Fibroblast of mammary gland (primary cell): ENCODE measurements around the gene CMIP.

Source experiments
- DNase-seq: peaks from one replicate; pipeline ENCODE4 v3.0.0-alpha.2; 2010; ENCODE audit warnings: low read depth
- H3K4me3 ChIP-seq: 2 replicates; pipeline ENCODE4 v1.5.1; 2011; ENCODE audit warnings: low read depth, mild to moderate bottlenecking, low read length, moderate library complexity; ENCODE audit not compliant: control insufficient read depth
- CTCF ChIP-seq: conservative IDR thresholded peaks from 2 replicates; pipeline ENCODE4 v1.5.1; 2011; ENCODE audit warnings: low read depth, low read length, inconsistent platforms; ENCODE audit not compliant: control insufficient read depth, insufficient read depth

Gene CMIP

GRCh38 chr16:81657781-81658180 is 213.2 kb downstream of the CMIP start:
- TF ChIP-seq CTCF = no peak
- DNase-seq = no peak
- no peak overlapping the region for H3K4me3 ChIP-seq

DNA sequence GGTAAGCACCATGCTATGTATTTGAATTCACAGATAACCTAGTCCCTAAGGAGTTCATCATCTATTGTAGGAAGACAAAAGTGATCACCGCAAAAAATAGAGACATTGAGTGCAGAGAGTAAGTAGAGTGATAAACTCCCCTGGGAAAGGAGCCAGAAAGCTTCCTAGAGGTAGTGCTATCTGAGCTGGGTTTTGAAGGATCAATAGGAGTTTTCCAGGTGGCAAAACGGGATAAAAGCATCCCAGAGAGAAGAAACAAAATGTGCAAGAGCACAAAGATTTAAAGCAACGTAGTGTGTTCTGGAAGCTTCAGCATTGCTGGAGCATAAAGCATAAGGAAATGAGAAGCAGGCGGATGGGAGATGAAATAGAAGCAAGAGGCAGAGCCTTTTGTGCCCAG is 213.8 kb downstream of the CMIP start:
- no peak for TF ChIP-seq CTCF
- H3K4me3 ChIP-seq = no peak overlapping the region
- no peak for DNase-seq

GRCh38 chr16:81659249-81659648 is 214.6 kb downstream of the CMIP start:
- no peak for DNase-seq
- H3K4me3 ChIP-seq = no peak overlapping the region
- TF ChIP-seq CTCF = no peak

DNA sequence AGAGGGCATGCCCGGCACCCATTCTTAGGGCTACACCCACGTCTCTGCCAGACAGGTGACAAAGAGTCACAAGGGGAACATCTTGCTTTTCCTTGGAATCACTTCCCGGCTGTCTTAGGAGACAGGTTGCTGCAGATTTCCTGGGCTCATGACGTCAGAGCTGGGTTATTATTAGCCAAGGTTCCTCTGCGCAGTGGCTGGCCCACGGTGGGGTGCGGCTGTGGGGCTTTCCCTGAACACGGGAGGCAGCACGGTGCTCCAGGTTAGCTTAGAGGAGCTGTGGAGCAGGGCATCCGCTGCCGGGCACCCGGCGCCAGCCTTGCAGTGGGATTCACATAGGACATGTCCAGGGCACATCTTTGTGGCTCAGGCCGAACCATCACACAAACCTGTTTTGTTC is 216.5 kb downstream of the CMIP start:
- TF ChIP-seq CTCF = no peak
- no peak for DNase-seq

GRCh38 chr16:81664153-81664552 is 219.5 kb downstream of the CMIP start:
- DNase-seq = no peak
- no peak overlapping the region for H3K4me3 ChIP-seq
- no peak for TF ChIP-seq CTCF

More for the DNA sequence above, 216.5 kb downstream of the CMIP start:
- H3K4me3 ChIP-seq = no peak overlapping the region

DNA sequence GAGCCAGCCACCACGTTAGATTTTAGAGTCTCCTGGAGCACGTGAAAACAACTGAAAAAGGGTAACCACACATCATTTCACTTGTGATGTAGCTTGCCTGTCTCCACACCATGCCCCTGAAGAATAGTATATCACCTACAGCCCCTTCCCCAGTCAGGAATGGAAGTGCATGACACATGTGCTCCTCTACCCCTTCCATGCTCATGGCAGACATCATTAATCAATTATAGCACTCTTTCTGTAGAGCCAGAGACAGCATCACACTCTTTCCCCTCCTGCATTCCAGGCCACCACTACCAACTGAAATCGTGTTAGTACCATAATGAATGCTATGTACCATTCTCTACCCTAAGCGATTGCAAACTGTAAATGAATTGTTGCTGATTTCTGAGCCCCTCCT is 221.0 kb downstream of the CMIP start:
- no peak overlapping the region for H3K4me3 ChIP-seq
- TF ChIP-seq CTCF = no peak
- DNase-seq = no peak

- no peak overlapping the region for H3K4me3 ChIP-seq
- no peak for TF ChIP-seq CTCF
- DNase-seq = no peak
Observed at GRCh38 chr16:81666113-81666512, 221.5 kb downstream of the CMIP start.
